Measurements from ENCODE around the gene ADAM8.

Gene ADAM8

GRCh38 chr10:133281084-133281483 lies 4.4 kb upstream of the ADAM8 start:
- no peak for DNase-seq

GRCh38 chr10:133280391-133281059 lies 3.9 kb upstream of the ADAM8 start:
- DNase-seq = no peak

DNA sequence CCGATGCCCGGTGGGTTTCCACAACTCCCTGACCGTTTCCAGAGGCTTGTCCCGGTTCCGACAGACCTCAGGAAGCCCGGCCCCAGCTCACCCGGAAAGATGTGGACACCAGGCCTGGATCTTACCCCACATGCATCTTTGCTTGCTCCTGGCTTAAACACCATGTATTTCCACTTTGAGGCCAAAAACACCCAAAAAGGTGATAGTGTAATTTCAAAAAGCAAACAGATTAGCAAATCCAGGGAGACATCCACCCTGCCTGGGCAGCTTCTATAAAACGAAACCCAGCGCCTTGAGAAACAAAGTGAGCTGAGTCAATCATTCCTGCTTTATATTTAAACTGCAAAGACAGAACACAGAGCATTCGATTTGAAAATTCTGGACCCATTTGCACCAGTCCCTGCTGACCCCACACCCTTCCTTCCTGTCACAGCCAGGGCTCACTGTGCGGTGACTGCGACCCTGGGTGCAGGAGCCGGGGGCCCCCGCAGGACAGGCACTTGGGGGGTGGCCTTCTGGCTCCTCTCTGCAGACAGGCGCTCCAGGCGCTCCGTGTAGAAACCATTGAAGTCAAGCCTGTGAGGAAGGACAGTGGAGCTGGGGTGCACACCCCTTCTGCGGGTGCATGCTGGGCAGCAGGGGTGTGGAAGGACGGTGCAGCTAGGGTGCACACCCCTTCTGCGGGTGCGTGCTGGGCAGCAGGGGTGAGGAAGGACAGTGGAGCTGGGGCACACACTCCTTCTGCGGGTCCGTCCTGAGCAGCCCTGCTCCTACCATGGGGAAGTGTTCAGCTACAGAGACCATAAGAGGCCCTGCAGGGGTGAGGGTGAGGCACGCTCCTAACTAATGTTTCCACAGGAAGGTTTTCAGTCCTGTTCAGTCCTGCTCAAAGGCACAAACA lies 2.9 kb upstream of the ADAM8 start:
- DNase-seq = no peak

GRCh38 chr10:133278577-133279265 lies 2.1 kb upstream of the ADAM8 start:
- no peak for DNase-seq

GRCh38 chr10:133277993-133278576 lies 1.4 kb upstream of the ADAM8 start:
- no peak for DNase-seq

DNA sequence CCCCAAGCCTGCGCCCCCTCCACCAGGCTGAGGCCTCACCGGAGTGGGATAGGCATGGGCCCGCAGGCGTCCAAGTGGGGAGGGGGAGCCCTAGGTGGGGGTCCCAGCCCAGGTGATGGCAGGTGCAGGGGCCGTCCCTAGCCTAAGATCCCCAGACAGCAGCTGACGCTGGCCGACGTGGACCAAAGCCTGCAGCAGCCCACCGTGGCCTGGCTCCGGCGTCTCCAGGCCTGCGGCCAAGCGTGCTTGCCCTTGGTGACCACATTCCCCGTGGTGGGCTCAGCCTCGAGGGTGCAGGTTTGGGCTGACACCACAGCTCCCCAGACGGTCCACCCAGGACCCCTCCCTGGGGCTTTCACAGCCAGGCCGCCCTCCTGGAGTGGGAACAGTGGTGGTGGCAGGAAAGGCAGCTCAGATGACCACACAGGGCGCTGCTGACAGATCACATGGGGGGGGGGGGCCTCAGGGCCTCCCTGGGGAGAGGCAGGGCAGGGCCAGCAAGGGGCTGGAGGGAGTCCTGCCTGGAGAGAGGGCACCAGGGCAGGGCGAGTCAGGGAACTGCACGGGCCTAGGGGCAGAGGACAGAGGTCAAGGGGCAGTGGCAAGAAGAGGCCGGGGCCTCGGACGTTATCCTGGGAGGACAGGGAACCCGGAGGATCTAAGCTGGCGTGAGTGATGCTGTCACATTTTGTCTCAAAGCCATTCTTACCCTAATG lies 767 bp upstream of the ADAM8 start:
- DNase-seq = no peak

GRCh38 chr10:133276100-133276434 lies 601 bp downstream of the ADAM8 start:
- DNase-seq = no peak

DNA sequence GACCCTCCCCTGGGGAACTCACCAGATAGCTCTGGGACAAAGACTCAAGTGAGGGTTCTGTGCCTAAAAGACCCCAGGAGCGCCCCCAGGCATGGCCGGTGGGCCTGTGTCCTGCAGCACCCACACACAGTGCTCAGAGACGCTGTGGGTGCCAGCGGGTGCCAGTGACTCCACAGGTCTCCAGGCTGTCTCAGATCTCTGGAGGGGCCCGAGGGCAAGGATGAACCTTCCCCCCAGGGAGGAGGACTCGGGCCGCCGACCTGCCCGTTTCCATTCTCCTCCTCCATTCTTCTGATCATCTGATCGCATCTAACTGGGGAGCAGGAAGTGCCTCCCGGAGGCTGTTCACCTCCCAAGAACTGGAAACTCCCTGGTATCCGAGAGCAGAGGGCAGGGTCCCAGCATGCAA lies 980 bp downstream of the ADAM8 start:
- peak; percentile 59 for DNase-seq

DNA sequence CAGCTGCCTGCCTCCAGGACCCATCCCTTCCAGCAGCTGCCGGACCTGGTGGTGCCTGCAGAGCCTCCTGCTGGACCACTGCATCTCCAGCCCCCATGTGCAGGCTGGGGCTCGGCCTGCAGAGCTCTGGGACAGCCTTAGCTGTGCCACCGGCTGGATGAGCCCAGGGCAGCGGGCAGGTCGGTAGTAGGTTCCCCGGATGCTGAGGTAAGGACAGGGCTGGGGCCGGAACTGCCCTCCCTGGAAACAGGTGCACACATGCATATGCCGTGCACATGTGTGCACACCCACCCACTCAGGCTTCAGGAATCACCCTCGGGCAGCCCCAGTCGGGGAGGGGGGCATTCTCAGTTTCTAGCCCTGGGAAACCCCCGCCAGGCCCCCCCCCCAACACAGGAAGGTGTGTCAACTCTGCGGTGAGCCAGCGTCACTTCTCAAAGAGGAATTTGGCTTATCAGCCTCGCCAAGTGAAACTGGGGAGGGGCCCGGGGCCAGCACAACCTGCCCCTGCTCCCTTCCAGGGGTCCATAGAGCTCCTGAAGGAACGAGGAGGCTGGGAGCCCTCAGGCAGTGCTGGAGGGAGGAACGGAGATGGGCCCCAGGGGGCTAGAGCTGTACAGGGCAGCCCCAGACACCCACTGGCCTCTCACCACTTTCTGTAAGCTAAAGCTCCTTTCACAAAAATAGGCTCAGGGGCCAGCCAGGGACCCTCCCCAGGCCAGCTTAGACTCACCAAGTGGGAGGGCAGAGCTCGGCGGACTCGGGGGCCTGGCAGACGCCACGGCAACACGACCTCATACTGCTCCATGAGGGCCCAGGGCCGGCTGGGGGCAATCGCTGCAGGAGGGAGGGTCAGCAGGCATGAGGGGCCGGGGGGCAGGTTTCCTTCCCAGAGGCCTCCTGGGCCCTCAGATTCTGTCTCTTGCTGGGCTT lies 1.7 kb downstream of the ADAM8 start:
- peak; percentile 86 for DNase-seq

DNA sequence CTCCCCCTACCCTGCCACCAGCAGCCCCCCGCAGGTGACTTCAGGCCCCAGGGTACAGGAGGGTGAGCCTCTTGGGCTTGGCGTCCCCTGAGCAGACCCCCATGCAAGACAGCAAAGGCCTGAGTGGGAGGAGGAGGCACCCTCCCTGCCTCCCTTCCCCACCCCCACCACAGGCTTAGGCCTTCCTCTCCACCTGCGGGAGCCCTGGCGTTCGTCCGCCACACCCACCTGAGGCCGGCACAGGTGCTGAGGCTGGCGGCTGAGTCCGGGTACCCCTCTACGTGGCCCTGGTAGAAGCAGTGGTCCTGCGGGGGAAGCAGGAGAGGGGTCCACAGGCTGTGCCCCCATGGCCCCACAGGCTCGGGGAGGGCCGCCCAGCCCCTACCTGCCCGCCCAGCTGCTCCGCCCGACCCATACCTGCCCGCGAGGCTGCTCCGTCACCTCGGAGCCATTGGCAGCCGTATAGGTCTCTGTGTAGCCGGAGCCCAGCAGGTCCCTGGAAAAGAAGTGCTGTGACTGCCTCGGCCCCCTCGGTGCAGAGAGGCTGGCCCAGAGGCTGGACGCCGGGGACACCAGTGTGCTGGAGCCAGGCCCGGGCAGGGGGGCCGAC lies 3.0 kb downstream of the ADAM8 start:
- no peak for DNase-seq

DNA sequence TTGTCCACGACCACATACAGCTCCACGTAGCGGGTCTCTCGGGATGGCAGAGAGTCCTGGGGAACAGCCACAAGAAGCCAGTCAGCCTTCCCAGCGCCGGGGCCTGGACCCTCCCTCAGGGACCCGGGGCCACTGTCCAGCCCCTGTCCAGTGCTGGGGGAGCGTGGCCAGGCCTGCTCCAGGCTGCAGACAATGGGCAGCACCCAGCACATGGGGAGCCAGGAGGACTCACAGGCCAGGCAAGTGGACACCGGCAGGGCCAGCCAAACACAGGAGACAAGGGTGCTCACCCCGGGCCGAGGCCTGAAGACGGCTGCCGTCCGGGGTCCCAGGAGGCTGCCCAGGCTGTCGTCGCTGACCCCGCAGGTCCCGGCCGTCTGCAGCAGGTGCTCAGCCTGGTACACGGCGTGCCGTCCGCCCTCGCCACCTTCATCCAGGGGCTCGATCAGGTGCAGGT lies 3.7 kb downstream of the ADAM8 start:
- no peak for DNase-seq

DNA sequence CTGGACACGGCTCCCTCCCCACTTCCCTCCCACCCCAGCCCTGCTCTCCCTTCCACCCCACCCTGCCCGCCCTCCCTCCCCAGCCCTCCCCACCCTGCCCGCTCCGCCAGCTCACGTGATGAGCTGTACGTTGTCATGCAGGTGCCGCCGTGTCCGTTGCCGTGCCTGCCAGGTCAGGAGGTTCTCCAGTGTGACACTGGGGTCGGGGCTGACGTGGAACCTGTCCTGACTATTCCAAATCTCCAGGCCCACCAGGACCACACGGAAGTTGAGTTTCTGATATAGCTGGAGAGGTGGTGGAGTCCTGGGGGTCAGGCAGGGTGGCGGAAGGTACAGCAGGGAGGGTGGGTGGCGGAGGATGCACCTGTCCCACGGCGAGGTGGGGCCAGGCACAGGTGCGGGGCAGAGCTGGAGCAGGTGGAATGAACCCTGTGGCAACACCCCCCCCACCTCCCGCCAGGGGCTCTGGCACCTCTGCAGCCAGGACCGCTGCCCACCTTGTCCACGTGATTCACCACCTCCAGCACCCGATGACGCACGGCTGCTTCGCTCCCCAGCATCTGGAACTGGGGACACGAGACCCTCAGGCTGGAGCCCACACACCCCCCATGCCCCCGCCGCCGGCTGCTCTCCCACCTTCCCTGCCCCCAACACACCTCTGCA lies 4.2 kb downstream of the ADAM8 start:
- no peak for DNase-seq

GRCh38 chr10:133271521-133272300 lies 5.0 kb downstream of the ADAM8 start:
- DNase-seq = no peak

- DNase-seq = no peak
Observed at GRCh38 chr10:133270773-133271297, 5.8 kb downstream of the ADAM8 start.

- no peak for DNase-seq
Observed at GRCh38 chr10:133270204-133270603, 6.5 kb downstream of the ADAM8 start.

GRCh38 chr10:133269367-133269766 lies 7.3 kb downstream of the ADAM8 start:
- DNase-seq = no peak

DNA sequence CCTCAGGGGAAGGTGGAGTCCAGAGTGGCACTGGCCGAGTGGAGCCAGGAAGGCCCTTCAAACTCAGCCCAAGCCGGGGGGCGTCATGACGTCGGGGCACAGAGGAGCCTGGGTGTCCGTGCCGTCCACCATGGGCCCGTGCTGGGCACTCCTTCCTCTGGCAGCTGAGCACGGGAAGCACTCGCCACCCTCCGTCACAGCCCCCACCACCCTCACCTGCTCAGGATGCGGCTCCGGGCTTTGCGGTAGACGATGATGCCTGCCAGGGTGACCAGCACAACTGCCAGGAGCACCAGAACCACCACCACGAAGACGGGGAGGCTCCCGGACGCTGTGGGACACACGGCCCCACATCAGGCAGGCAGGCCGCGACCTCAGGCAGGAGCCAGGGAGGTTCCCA lies 8.1 kb downstream of the ADAM8 start:
- no peak for DNase-seq

GRCh38 chr10:133267829-133268228 lies 8.8 kb downstream of the ADAM8 start:
- no peak for DNase-seq

GRCh38 chr10:133267293-133267692 lies 9.4 kb downstream of the ADAM8 start:
- no peak for DNase-seq

Data from stimulated activated CD4-positive, alpha-beta T cell treated with anti-CD3 and anti-CD28 coated beads, Interleukin-1b, Interleukin-23, amount 100 ng/mL, for 48 hours (primary cell).